Activated naive CD4-positive, alpha-beta T cell treated with anti-CD3 and anti-CD28 coated beads for 36 hours (primary cell): ENCODE results near the gene LIF. TPM values are rescaled to one million over a fixed set of nuclear protein-coding genes. Genes with fewer than 3 reads are reported as not detected.

Experiments
- CTCF ChIA-PET: fragments of 350-600 bp; sonication (Branson Sonifier 250); formaldehyde crosslinking; loops from one replicate; lab custom pipeline; 2021; ENCODE audit warnings: antibody characterized with exemption; lab: Charles Lee
- DNase-seq: peaks from one replicate; pipeline ENCODE4 v3.0.0-alpha.2; 2020
- H3K27ac Mint-ChIP-seq: one replicate; pipeline ENCODE4 v1.8.0; 2021; ENCODE audit warnings: mild to moderate bottlenecking, mixed read lengths
- H3K27me3 Mint-ChIP-seq: one replicate; pipeline ENCODE4 v1.8.0; 2021; ENCODE audit warnings: low read depth, mixed read lengths
- H3K36me3 Mint-ChIP-seq: one replicate; pipeline ENCODE4 v1.8.0; 2021; ENCODE audit warnings: low read depth, mixed read lengths
- H3K4me1 Mint-ChIP-seq: one replicate; pipeline ENCODE4 v1.8.0; 2021; ENCODE audit warnings: low read depth, mixed read lengths
- H3K4me3 Mint-ChIP-seq: one replicate; pipeline ENCODE4 v1.8.0; 2021; ENCODE audit warnings: mild to moderate bottlenecking, moderate library complexity, mixed read lengths
- H3K9me3 Mint-ChIP-seq: one replicate; pipeline ENCODE4 v1.8.0; 2021; ENCODE audit warnings: mixed read lengths
- intact Hi-C: fragments of 100-400 bp; cut with micrococcal nuclease; formaldehyde crosslinking; loops from one replicate; pipeline ENCODE4 v1.15.1; 2023
- total RNA-seq, 2 experiments: library from RNA; stranded (reverse); gene quantifications; one replicate each; pipeline ENCODE4 v1.2.3, GENCODE V29; 2021

LIF gene
- total RNA-seq, result 100 to 1,000 TPM; 111 to 115 TPM

- Mint-ChIP-seq H3K27ac (peak within 1 kb of the TSS; percentile 99), H3K4me1 (peaks cover 69% of the 10 kb centered on the region), H3K36me3 (peaks cover 46% of the 10 kb centered on the region), H3K27me3 (no peaks in the 10 kb centered on the region), H3K4me3 (peak within 1 kb of the TSS; percentile 98), H3K9me3 (no peaks in the 10 kb centered on the region)
- CTCF ChIA-PET, result interaction anchor here (0.9 to 1.0 kb wide), 2 partner anchors 25 to 57 kb away, joined by 3 read pairs; no protein-coding TSS in a partner anchor
- intact Hi-C loops, result loop anchor here (1.0 kb wide), 5 partner anchors 21 to 79 kb away; no protein-coding TSS in a partner anchor
- peak; percentile 75 for DNase-seq
These were observed at the start of gene LIF for GRCh38 chr22:30245985-30246813. LIF (minus strand) TSS chr22:30246759; CDS start chr22:30246695, 64 bp downstream.

- Mint-ChIP-seq H3K4me3 (no peak overlapping the region), H3K27me3 (no peaks in the 10 kb centered on the region), H3K9me3 (no peaks in the 10 kb centered on the region), H3K4me1 (peaks cover 69% of the 10 kb centered on the region), H3K36me3 (peaks cover 7% of the 10 kb centered on the region), H3K27ac (peak overlapping the region; percentile 72)
- CTCF ChIA-PET, result interaction anchor here (0.6 to 3.6 kb wide), 4 partner anchors 9 to 1155 kb away, joined by 3 to 20 read pairs (median 3); no protein-coding TSS in a partner anchor
- DNase-seq, result no peak
- intact Hi-C loops, result no loop called here
These were observed 49.8 kb upstream of the LIF start for GRCh38 chr22:30296324-30296723.

- Mint-ChIP-seq H3K9me3 (no peaks in the 10 kb centered on the region), H3K4me1 (peaks cover 65% of the 10 kb centered on the region), H3K4me3 (no peak overlapping the region), H3K27me3 (no peaks in the 10 kb centered on the region), H3K27ac (peak overlapping the region; percentile 72), H3K36me3 (peaks cover 5% of the 10 kb centered on the region)
- CTCF ChIA-PET, result interaction anchor here (0.6 to 3.6 kb wide), 6 partner anchors 8 to 1156 kb away, joined by 3 to 20 read pairs (median 3); no protein-coding TSS in a partner anchor
- DNase-seq, result no peak
- intact Hi-C loops, result no loop called here
These were observed 49.0 kb upstream of the LIF start for GRCh38 chr22:30295576-30295975.

GRCh38 chr22:30294830-30295229, 48.3 kb upstream of the LIF start:
- DNase-seq, result no peak
- Mint-ChIP-seq H3K4me3 (no peak overlapping the region), H3K27me3 (no peaks in the 10 kb centered on the region), H3K4me1 (peaks cover 66% of the 10 kb centered on the region), H3K9me3 (no peaks in the 10 kb centered on the region), H3K27ac (no peak overlapping the region), H3K36me3 (peaks cover 5% of the 10 kb centered on the region)
- intact Hi-C loops, result no loop called here
- CTCF ChIA-PET, result interaction anchor here (0.5 to 1.5 kb wide), 3 partner anchors 32 to 219 kb away, joined by 3 read pairs; no protein-coding TSS in a partner anchor

- no peaks in the 10 kb centered on the region for H3K27me3 Mint-ChIP-seq
- peak overlapping the region; percentile 3 for H3K27ac Mint-ChIP-seq
- H3K9me3 Mint-ChIP-seq, result no peaks in the 10 kb centered on the region
- no peak overlapping the region for H3K4me3 Mint-ChIP-seq
- no peak for DNase-seq
- intact Hi-C loops, result no loop called here
- CTCF ChIA-PET, result interaction anchor here (0.5 to 0.6 kb wide), 2 partner anchors 96 to 136 kb away, joined by 3 read pairs; no protein-coding TSS in a partner anchor
- peaks cover 61% of the 10 kb centered on the region for H3K4me1 Mint-ChIP-seq
- peaks cover 4% of the 10 kb centered on the region for H3K36me3 Mint-ChIP-seq
These were observed 47.5 kb upstream of the LIF start for GRCh38 chr22:30294066-30294465.

GRCh38 chr22:30293026-30293425, 46.5 kb upstream of the LIF start:
- H3K4me3 Mint-ChIP-seq, result no peak overlapping the region
- no peaks in the 10 kb centered on the region for H3K27me3 Mint-ChIP-seq
- H3K9me3 Mint-ChIP-seq, result no peaks in the 10 kb centered on the region
- DNase-seq, result no peak
- CTCF ChIA-PET, result no interaction called here
- intact Hi-C loops, result no loop called here
- no peak overlapping the region for H3K27ac Mint-ChIP-seq
- peaks cover 56% of the 10 kb centered on the region for H3K4me1 Mint-ChIP-seq
- peaks cover 4% of the 10 kb centered on the region for H3K36me3 Mint-ChIP-seq

- Mint-ChIP-seq H3K4me3 (no peak overlapping the region), H3K4me1 (peaks cover 49% of the 10 kb centered on the region), H3K36me3 (peaks cover 4% of the 10 kb centered on the region), H3K27me3 (no peaks in the 10 kb centered on the region), H3K27ac (no peak overlapping the region), H3K9me3 (no peaks in the 10 kb centered on the region)
- no peak for DNase-seq
- intact Hi-C loops, result no loop called here
- CTCF ChIA-PET, result interaction anchor here (1.0 to 8.0 kb wide), 2 partner anchors 8 to 93 kb away, joined by 3 to 287 read pairs; partner anchors contain the start of gene RNF215
These were observed 45.8 kb upstream of the LIF start for GRCh38 chr22:30292069-30292970.

GRCh38 chr22:30291058-30291892, 44.7 kb upstream of the LIF start:
- no peak for DNase-seq
- H3K27ac Mint-ChIP-seq, result peak overlapping the region; percentile 18
- H3K27me3 Mint-ChIP-seq, result no peaks in the 10 kb centered on the region
- H3K4me1 Mint-ChIP-seq, result peaks cover 43% of the 10 kb centered on the region
- H3K4me3 Mint-ChIP-seq, result no peak overlapping the region
- CTCF ChIA-PET, result interaction anchor here (0.8 to 8.0 kb wide), 3 partner anchors 19 to 95 kb away, joined by 3 to 287 read pairs (median 3); partner anchors contain the start of gene RNF215
- intact Hi-C loops, result no loop called here
- no peaks in the 10 kb centered on the region for H3K9me3 Mint-ChIP-seq
- H3K36me3 Mint-ChIP-seq, result peaks cover 4% of the 10 kb centered on the region

DNA sequence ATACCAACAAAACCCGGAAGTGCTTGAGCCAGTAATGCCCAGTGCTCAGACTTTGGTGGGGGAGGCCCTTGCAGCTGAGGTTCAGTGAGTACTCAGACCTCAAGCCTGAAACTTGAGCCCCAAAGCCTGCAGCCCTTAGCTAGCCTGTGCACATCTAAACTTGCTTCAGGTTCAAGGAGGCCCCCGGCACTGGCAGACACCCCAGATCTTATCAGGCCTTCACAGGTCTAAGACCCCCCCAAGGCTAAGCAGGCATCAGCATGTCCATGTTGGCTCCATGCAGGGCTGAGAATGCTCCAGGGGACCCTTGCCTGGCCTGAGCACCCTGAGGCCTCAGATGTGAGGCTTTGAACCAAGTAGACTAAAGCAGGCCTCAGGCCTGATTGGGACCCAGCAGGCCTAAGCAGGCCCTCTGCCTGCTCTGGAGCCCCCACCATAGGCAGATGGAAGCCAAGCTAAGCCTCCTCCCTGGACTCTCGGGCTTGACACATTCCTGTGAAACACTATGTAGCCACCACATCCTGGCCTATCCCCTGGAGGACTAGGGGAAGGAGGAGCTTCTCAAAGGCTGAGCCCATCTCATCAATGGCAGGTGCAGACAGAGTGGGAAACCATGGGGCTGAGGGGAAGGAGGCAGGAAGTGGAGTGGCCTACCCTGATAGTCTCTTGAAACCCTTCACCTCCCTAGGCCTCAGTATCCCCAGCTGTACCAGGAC, 43.9 kb upstream of the LIF start:
- CTCF ChIA-PET, result interaction anchor here (0.8 to 8.0 kb wide), 7 partner anchors 20 to 185 kb away, joined by 3 to 287 read pairs (median 30); partner anchors contain the start of genes RNF215 and TBC1D10A
- DNase-seq, result no peak
- Mint-ChIP-seq H3K9me3 (no peaks in the 10 kb centered on the region), H3K27me3 (no peaks in the 10 kb centered on the region), H3K36me3 (peaks cover 4% of the 10 kb centered on the region), H3K4me1 (peaks cover 35% of the 10 kb centered on the region), H3K27ac (peak overlapping the region; percentile 8), H3K4me3 (peak overlapping the region; percentile 77)
- intact Hi-C loops, result no loop called here

GRCh38 chr22:30289980-30290313, 43.4 kb upstream of the LIF start:
- H3K36me3 Mint-ChIP-seq, result peaks cover 4% of the 10 kb centered on the region
- CTCF ChIA-PET, result interaction anchor here (1.1 to 8.0 kb wide), 7 partner anchors 20 to 184 kb away, joined by 3 to 287 read pairs (median 30); partner anchors contain the start of genes RNF215, SEC14L2 and TBC1D10A
- peaks cover 32% of the 10 kb centered on the region for H3K4me1 Mint-ChIP-seq
- H3K4me3 Mint-ChIP-seq, result peak overlapping the region; percentile 77
- H3K27ac Mint-ChIP-seq, result no peak overlapping the region
- intact Hi-C loops, result loop anchor here (1.0 to 2.0 kb wide), 4 partner anchors 15 to 134 kb away; partner anchors contain the start of genes SF3A1 and TBC1D10A
- H3K27me3 Mint-ChIP-seq, result no peaks in the 10 kb centered on the region
- H3K9me3 Mint-ChIP-seq, result no peaks in the 10 kb centered on the region
- DNase-seq, result no peak
